Epithelial cell of proximal tubule (primary cell): ENCODE data around the gene CDH4. TPM values are rescaled to one million over a fixed set of nuclear protein-coding genes. Genes with fewer than 3 reads are reported as not detected.

Experiments used
- DNase-seq: peaks from one replicate; pipeline ENCODE4 v3.0.0-alpha.2; 2011; ENCODE audit warnings: low read depth
- H3K4me3 ChIP-seq: 2 replicates; pipeline ENCODE4 v1.5.1; 2011; ENCODE audit warnings: low read depth, mild to moderate bottlenecking, low read length
- total RNA-seq: library from RNA; depleted of rRNA; stranded (reverse); fragments of >200 nt; gene quantifications from 2 replicates; pipeline ENCODE4 v1.2.3, GENCODE V29; 2015
- TF ChIP-seq, protein P1 (sequence below): conservative IDR thresholded peaks from 2 replicates; pipeline ENCODE4 v1.5.1; 2012; ENCODE audit warnings: low read depth, mild to moderate bottlenecking, low read length

The CDH4 gene
- total RNA-seq, 1 donor from 2014 or later: 17.1 TPM

DNA sequence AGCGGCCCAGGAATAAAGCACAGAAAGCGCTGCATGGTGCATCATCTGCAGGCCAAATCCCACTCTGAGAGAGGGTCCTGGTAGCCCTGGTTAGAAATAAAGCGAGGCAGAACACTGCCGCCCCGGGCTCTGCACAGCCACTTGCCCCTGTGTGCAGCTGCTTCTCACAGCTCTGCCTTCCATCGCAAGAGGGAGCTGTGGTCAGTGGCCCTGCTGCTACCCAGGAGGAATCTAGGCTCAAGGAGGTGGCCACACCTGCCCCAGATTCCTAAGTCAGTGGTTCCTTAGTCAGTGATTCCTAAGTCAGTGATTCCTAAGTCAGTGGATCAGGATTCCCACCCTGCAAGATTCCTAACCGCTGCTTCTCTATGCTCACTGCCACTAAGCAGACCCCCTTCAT, 8.8 kb downstream of the CDH4 start:
- TF ChIP-seq, protein P1, sequence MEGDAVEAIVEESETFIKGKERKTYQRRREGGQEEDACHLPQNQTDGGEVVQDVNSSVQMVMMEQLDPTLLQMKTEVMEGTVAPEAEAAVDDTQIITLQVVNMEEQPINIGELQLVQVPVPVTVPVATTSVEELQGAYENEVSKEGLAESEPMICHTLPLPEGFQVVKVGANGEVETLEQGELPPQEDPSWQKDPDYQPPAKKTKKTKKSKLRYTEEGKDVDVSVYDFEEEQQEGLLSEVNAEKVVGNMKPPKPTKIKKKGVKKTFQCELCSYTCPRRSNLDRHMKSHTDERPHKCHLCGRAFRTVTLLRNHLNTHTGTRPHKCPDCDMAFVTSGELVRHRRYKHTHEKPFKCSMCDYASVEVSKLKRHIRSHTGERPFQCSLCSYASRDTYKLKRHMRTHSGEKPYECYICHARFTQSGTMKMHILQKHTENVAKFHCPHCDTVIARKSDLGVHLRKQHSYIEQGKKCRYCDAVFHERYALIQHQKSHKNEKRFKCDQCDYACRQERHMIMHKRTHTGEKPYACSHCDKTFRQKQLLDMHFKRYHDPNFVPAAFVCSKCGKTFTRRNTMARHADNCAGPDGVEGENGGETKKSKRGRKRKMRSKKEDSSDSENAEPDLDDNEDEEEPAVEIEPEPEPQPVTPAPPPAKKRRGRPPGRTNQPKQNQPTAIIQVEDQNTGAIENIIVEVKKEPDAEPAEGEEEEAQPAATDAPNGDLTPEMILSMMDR: peak; percentile 46
- DNase-seq: no peak
- H3K4me3 ChIP-seq: no peak overlapping the region

DNA sequence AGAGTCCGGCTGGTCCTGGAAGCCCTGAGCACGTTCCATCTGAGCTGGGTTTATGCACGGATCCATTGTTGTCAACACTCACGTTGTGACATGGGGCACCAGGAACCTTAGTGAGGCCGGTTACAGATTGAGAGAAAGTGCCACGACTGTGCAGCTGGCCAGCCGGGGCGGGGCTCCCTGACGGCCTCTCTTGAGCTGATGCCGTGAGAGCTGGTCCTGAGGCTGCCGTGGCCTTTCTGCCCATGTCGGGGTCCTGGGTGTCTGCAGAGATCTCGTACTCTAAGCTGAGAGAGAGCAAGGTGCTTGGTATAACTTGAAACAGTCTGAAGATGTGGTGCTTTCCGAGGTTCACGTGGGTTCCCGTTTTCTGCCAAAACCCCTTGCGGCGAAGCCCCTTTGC, 10.0 kb downstream of the CDH4 start:
- no peak for DNase-seq
- H3K4me3 ChIP-seq: no peak overlapping the region
- TF ChIP-seq, protein P1: no peak

DNA sequence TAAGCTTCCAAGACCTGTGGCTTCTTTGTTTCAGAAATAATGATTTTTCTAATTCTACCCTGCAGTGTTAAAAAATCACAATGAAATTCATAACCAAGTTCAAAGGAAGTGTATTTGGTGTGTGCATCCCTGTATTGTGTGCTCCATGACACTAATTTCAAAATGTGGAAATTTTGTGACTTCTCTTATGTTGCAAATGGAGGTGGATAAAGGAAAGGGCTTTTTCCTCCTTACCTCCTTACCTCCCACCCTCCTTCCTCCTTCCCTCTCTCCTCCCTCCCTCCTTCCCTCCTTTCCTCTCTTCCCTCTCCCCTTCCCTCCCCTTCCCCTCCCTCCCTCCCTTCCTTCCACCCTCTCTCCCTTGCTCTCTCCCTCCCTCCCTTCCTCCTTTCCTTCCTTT, 10.5 kb downstream of the CDH4 start:
- H3K4me3 ChIP-seq: no peak overlapping the region
- TF ChIP-seq, protein P1: no peak
- no peak for DNase-seq

DNA sequence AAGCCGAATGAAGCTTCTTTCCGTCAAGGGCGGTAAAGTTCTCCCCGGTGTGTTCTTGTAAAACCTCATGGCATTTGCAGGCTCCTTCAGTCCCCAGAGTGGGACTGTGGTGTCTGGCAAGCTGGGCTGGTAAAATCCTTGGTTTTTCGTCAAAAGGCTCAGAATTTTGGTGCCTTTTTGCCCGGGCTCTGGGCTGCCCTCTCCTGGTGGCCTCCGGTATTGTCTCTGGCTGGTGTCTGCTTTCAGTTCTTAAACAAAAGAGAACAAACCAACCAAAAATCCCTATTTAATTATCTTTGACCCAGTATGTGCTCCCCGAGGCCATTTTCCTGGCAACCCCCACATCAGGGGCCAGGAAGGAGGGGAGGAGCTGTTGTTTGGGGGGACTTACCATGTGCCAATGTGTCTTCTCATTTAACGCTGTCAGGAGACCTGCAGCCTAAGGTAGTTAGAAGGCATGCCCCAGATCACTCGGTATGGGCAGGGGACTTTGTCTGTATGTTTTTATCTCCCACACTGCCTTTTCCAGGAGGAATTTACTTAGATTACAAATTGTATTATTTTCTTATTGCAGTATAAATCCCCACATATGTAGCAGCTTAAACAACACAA, 11.1 kb downstream of the CDH4 start:
- DNase-seq: no peak
- no peak overlapping the region for H3K4me3 ChIP-seq
- TF ChIP-seq, protein P1: peak; percentile 95

DNA sequence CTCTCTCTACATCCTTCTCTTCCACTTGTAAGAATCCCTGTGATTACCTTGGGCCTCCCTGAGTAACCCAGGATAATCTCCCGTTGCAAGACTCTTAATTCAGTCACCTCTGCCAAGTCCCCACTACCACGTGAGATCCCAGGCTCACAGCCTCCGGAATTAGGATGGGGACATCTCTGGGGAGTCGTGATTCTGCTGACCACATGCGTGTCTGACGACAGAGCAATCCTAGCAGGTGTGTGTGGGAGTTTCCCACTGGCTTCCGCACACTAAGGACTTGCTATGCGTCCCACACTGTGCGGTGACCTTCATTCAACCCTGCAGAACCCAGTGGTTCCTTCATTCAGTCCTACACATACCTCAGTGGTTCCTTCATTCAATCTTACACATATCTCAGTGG, 11.9 kb downstream of the CDH4 start:
- TF ChIP-seq, protein P1: no peak
- H3K4me3 ChIP-seq: no peak overlapping the region
- DNase-seq: no peak

DNA sequence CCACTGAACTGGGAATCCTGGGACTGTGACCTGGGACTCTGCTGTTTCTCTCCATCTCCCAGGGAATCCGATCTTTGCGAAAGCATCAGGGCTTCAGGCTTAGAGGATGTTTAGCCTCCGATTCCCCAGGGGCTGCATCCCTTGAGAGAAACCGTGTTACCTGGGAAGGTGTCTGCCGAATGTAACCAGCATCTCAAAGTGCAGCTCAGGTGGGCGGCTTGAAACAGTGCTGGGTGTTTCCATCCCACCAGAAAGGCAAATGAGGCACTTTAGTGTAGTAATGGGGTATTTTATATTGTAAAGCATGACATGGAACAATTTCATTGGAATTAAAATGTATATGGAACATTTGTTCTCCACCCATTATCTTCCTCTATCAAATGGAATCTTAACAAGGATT, 15.2 kb downstream of the CDH4 start:
- no peak for DNase-seq
- H3K4me3 ChIP-seq: no peak overlapping the region
- TF ChIP-seq, protein P1: no peak

DNA sequence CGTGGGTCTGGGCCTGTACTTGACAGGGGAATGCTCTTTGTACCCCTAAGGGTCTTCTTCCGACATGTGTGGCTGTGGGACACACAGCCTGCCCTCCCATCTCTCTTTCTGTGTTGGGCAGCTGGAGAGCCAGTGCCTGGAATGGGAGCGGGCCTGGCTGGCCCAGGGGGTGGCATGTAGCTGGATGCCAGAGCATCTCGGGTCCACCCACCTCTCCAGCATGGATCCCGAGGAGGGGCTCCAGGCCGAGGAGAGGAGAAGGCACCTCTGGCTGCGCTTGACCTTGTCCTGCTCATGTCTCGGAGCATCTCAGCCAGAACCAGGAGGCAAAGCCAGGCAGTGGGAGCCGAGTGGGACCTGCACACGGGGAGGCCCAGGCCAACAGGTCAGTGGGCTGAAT, 16.0 kb downstream of the CDH4 start:
- TF ChIP-seq, protein P1: no peak
- H3K4me3 ChIP-seq: no peak overlapping the region
- no peak for DNase-seq
